Activated T-cell treated with anti-CD3 and anti-CD28 coated beads, Interleukin-2, amount 50 U/mL, for 24 hours (primary cell): Measurements from ENCODE around the gene STUM.

Experiments
- DNase-seq: peaks from one replicate; pipeline ENCODE4 v3.0.0-alpha.2; 2020
- H3K27ac Mint-ChIP-seq: 2 replicates; pipeline ENCODE4 v1.8.0; 2020; ENCODE audit warnings: mild to moderate bottlenecking, mixed read lengths
- H3K27me3 Mint-ChIP-seq: 2 replicates; pipeline ENCODE4 v1.8.0; 2020; ENCODE audit warnings: mixed read lengths
- H3K36me3 Mint-ChIP-seq: 2 replicates; pipeline ENCODE4 v1.8.0; 2020; ENCODE audit warnings: low read depth, mixed read lengths
- H3K4me1 Mint-ChIP-seq: 2 replicates; pipeline ENCODE4 v1.8.0; 2020; ENCODE audit warnings: low read depth, mixed read lengths
- H3K4me3 Mint-ChIP-seq: 2 replicates; pipeline ENCODE4 v1.8.0; 2020; ENCODE audit warnings: mild to moderate bottlenecking, moderate library complexity, mixed read lengths
- H3K9me3 Mint-ChIP-seq: 2 replicates; pipeline ENCODE4 v1.8.0; 2020; ENCODE audit warnings: mixed read lengths

Gene STUM

GRCh38 chr1:226643611-226644540 lies 95.3 kb downstream of the STUM start:
- Mint-ChIP-seq H3K4me1 (peaks cover 66% of the 10 kb centered on the region), H3K9me3 (no peaks in the 10 kb centered on the region), H3K4me3 (peak overlapping the region; percentile 57), H3K36me3 (peaks cover 97% of the 10 kb centered on the region), H3K27me3 (no peaks in the 10 kb centered on the region), H3K27ac (peak overlapping the region; percentile 89)
- peak; percentile 50 for DNase-seq

GRCh38 chr1:226644541-226645176 lies 96.1 kb downstream of the STUM start:
- Mint-ChIP-seq H3K9me3 (no peaks in the 10 kb centered on the region), H3K4me1 (peaks cover 72% of the 10 kb centered on the region), H3K27ac (peak overlapping the region; percentile 89), H3K36me3 (peaks cover 96% of the 10 kb centered on the region), H3K27me3 (no peaks in the 10 kb centered on the region), H3K4me3 (peak overlapping the region; percentile 57)
- DNase-seq: peak; percentile 55

- no peaks in the 10 kb centered on the region for H3K9me3 Mint-ChIP-seq
- H3K36me3 Mint-ChIP-seq: peaks cover 93% of the 10 kb centered on the region
- H3K27me3 Mint-ChIP-seq: no peaks in the 10 kb centered on the region
- H3K4me1 Mint-ChIP-seq: peaks cover 80% of the 10 kb centered on the region
- H3K27ac Mint-ChIP-seq: peak overlapping the region; percentile 89
- DNase-seq: peak; percentile 37
- no peak overlapping the region for H3K4me3 Mint-ChIP-seq
Observed at GRCh38 chr1:226645279-226645976, 96.9 kb downstream of the STUM start.

GRCh38 chr1:226646026-226646869 lies 97.7 kb downstream of the STUM start:
- peak overlapping the region; percentile 4 for H3K4me3 Mint-ChIP-seq
- peak; percentile 38 for DNase-seq
- peaks cover 85% of the 10 kb centered on the region for H3K36me3 Mint-ChIP-seq
- no peaks in the 10 kb centered on the region for H3K27me3 Mint-ChIP-seq
- H3K9me3 Mint-ChIP-seq: no peaks in the 10 kb centered on the region
- peaks cover 88% of the 10 kb centered on the region for H3K4me1 Mint-ChIP-seq
- H3K27ac Mint-ChIP-seq: peak overlapping the region; percentile 89

- Mint-ChIP-seq H3K4me3 (peak overlapping the region; percentile 4), H3K27ac (peak overlapping the region; percentile 89), H3K27me3 (no peaks in the 10 kb centered on the region), H3K36me3 (peaks cover 78% of the 10 kb centered on the region), H3K9me3 (no peaks in the 10 kb centered on the region), H3K4me1 (peaks cover 87% of the 10 kb centered on the region)
- no peak for DNase-seq
Observed at GRCh38 chr1:226646870-226647449, 98.4 kb downstream of the STUM start.

- Mint-ChIP-seq H3K4me1 (peaks cover 81% of the 10 kb centered on the region), H3K36me3 (peaks cover 70% of the 10 kb centered on the region), H3K9me3 (no peaks in the 10 kb centered on the region), H3K4me3 (no peak overlapping the region), H3K27me3 (no peaks in the 10 kb centered on the region), H3K27ac (peak overlapping the region; percentile 79)
- DNase-seq: no peak
Observed at GRCh38 chr1:226647719-226648118, 99.2 kb downstream of the STUM start.

- DNase-seq: no peak
- H3K27me3 Mint-ChIP-seq: no peaks in the 10 kb centered on the region
- no peaks in the 10 kb centered on the region for H3K9me3 Mint-ChIP-seq
- H3K4me1 Mint-ChIP-seq: peaks cover 74% of the 10 kb centered on the region
- no peak overlapping the region for H3K4me3 Mint-ChIP-seq
- H3K36me3 Mint-ChIP-seq: peaks cover 63% of the 10 kb centered on the region
- H3K27ac Mint-ChIP-seq: peak overlapping the region; percentile 79
Observed at GRCh38 chr1:226648421-226648820, 99.9 kb downstream of the STUM start.

GRCh38 chr1:226649244-226649643 lies 100.7 kb downstream of the STUM start:
- Mint-ChIP-seq H3K27ac (peak overlapping the region; percentile 64), H3K4me3 (no peak overlapping the region), H3K27me3 (no peaks in the 10 kb centered on the region), H3K4me1 (peaks cover 66% of the 10 kb centered on the region), H3K36me3 (peaks cover 57% of the 10 kb centered on the region), H3K9me3 (no peaks in the 10 kb centered on the region)
- no peak for DNase-seq

- Mint-ChIP-seq H3K36me3 (peaks cover 51% of the 10 kb centered on the region), H3K27me3 (no peaks in the 10 kb centered on the region), H3K9me3 (no peaks in the 10 kb centered on the region), H3K27ac (no peak overlapping the region), H3K4me3 (no peak overlapping the region), H3K4me1 (peaks cover 60% of the 10 kb centered on the region)
- DNase-seq: no peak
Observed at GRCh38 chr1:226649780-226650179, 101.2 kb downstream of the STUM start.

GRCh38 chr1:226650236-226650841 lies 101.8 kb downstream of the STUM start:
- H3K27ac Mint-ChIP-seq: no peak overlapping the region
- no peak overlapping the region for H3K4me3 Mint-ChIP-seq
- peaks cover 55% of the 10 kb centered on the region for H3K4me1 Mint-ChIP-seq
- H3K9me3 Mint-ChIP-seq: no peaks in the 10 kb centered on the region
- peaks cover 47% of the 10 kb centered on the region for H3K36me3 Mint-ChIP-seq
- no peaks in the 10 kb centered on the region for H3K27me3 Mint-ChIP-seq
- no peak for DNase-seq

- Mint-ChIP-seq H3K27me3 (no peaks in the 10 kb centered on the region), H3K9me3 (no peaks in the 10 kb centered on the region), H3K4me1 (peaks cover 46% of the 10 kb centered on the region), H3K4me3 (no peak overlapping the region), H3K27ac (no peak overlapping the region), H3K36me3 (peaks cover 41% of the 10 kb centered on the region)
- no peak for DNase-seq
Observed at GRCh38 chr1:226651041-226651731, 102.6 kb downstream of the STUM start.

GRCh38 chr1:226651732-226652105 lies 103.2 kb downstream of the STUM start:
- no peak overlapping the region for H3K4me3 Mint-ChIP-seq
- peaks cover 40% of the 10 kb centered on the region for H3K36me3 Mint-ChIP-seq
- peaks cover 41% of the 10 kb centered on the region for H3K4me1 Mint-ChIP-seq

GRCh38 chr1:226652613-226653012 lies 104.0 kb downstream of the STUM start:
- no peak overlapping the region for H3K4me3 Mint-ChIP-seq
- H3K9me3 Mint-ChIP-seq: no peaks in the 10 kb centered on the region
- H3K27me3 Mint-ChIP-seq: no peaks in the 10 kb centered on the region
- no peak overlapping the region for H3K27ac Mint-ChIP-seq
- peaks cover 35% of the 10 kb centered on the region for H3K36me3 Mint-ChIP-seq
- peaks cover 32% of the 10 kb centered on the region for H3K4me1 Mint-ChIP-seq
- no peak for DNase-seq

More at GRCh38 chr1:226651732-226652105, 103.2 kb downstream of the STUM start:
- Mint-ChIP-seq H3K27ac (no peak overlapping the region), H3K27me3 (no peaks in the 10 kb centered on the region), H3K9me3 (no peaks in the 10 kb centered on the region)
- no peak for DNase-seq
